ENCODE measurements around the gene GOLGA8B.
"Not testable (repeated sequence)": the region's sequence is repeated elsewhere in the genome, so short reads cannot be mapped to it uniquely, and the experiment has no call there.

The GOLGA8B gene

GRCh38 chr15:34554716-34555115 is 28.7 kb downstream of the GOLGA8B start:
- DNase-seq (ENCODE audit: extremely low read depth, low read depth): not testable (repeated sequence)

DNA sequence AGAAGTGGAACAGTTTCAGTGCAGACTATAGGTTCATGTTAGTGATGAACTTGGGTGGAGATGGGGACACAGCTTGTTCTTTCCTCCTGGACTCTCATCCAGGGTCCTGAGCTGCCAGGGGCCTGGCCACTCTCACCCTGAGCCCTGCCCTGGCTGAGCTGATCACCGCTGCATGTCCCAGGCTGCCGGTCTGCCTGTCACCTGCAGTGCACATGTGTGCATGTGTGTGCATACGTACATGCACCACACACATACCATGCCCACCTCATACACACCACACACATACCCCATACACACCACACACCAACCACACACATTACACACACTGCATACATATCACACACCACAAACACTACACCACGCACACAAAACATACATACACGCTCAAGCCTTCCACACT is 29.3 kb downstream of the GOLGA8B start:
- DNase-seq (ENCODE audit: extremely low read depth, low read depth): not testable (repeated sequence)

DNA sequence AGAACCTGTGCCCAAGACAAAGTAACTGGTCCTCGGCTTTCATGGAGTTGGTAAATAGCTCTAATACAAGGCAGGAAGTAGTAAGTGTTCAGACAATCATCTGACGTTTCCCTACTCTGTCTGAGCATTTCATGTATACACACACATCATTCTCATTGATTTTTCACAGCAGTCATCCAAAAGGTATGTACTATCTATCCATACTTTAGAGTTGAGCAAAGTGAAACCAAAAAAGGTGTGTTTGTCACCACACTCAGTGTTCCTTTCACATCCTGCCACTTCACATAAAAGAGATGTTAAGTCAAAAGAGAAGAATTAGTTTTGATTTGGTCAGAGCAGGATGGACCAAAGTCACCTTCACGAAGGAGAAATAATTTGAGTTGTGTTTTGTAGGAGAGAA is 33.3 kb downstream of the GOLGA8B start:
- not testable (repeated sequence) for DNase-seq (ENCODE audit: extremely low read depth, low read depth)

DNA sequence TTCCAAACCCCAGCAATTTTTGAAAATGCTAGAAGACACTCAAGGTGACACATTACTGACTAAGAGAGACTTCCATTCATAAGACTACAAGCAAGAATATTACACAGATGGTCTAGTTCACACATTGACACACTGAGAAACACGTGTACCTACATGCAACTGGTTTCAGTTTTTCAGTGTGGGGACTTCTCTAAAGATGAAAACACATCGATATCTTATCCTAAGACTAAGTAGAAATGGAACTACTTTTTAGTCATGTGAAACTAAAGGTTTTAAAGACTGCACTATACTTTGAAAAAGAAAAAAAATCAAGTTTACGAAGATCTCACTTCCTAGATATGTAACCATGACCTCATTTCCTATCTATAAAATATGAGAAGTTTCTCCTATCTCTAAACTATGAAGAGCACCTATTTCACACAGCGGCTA is 34.1 kb downstream of the GOLGA8B start:
- DNase-seq (ENCODE audit: extremely low read depth, low read depth): not testable (repeated sequence)

GRCh38 chr15:34543860-34544649 is 39.4 kb downstream of the GOLGA8B start:
- not testable (repeated sequence) for DNase-seq (ENCODE audit: extremely low read depth, low read depth)

DNA sequence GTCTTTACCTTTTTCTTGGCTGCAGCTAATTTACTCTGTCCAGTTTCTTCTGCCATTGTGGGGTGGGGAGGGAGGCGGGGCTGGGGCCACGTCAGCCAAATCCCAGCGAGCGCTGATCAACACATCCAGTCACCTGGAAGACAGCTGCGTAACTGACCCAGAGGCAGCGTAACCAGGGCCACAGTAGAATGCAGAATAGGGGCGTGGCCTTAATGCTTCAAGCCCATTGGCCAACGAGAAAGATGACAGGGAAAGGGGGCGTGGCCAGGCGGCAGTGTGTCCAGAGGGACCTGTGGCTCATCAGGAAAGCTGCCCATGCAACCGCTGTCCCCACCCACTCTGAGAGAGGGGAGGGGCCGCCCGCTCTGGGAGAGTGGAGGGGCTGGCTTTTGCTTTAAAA is 47.6 kb downstream of the GOLGA8B start:
- DNase-seq (ENCODE audit: extremely low read depth, low read depth): not testable (repeated sequence)

Measured in AG09319 (cell line).